NCI-H1694 treated with DMSO at 0.1 percent for 48 hours (cell line): ENCODE results near the gene BTNL3.
A peak's percentile ranks its signal among the peaks of the same experiment; 100 is the strongest.
"Not testable (repeated sequence)": the region's sequence is repeated elsewhere in the genome, so short reads cannot be mapped to it uniquely, and the experiment has no call there.

Source experiments
- DNase-seq: peaks from one replicate; lab custom pipeline; 2025; lab: John Stamatoyannopoulos, UW

BTNL3 gene

GRCh38 chr5:181024245-181025064, 35.8 kb downstream of the BTNL3 start:
- peak; percentile 38 for DNase-seq

GRCh38 chr5:181027452-181028031, 38.9 kb downstream of the BTNL3 start:
- DNase-seq, result no peak

- DNase-seq, result no peak
Observed at GRCh38 chr5:181028032-181028819, 39.6 kb downstream of the BTNL3 start.

- no peak for DNase-seq
Observed at GRCh38 chr5:181031716-181032115, 43.1 kb downstream of the BTNL3 start.

GRCh38 chr5:181035991-181036815, 47.6 kb downstream of the BTNL3 start:
- no peak for DNase-seq

- no peak for DNase-seq
Observed at GRCh38 chr5:181036816-181037364, 48.2 kb downstream of the BTNL3 start.

GRCh38 chr5:181037365-181037861, 48.8 kb downstream of the BTNL3 start:
- no peak for DNase-seq

GRCh38 chr5:181039471-181039870, 50.8 kb downstream of the BTNL3 start:
- no peak for DNase-seq

- DNase-seq, result no peak
Observed at GRCh38 chr5:181039931-181040630, 51.4 kb downstream of the BTNL3 start, which contains the start of gene BTNL9. TSS of gene BTNL9 (plus strand) at chr5:181040266. CDS start at chr5:181045490, 5,224 bp downstream.

- no peak for DNase-seq
Observed at GRCh38 chr5:181040631-181040945, 51.9 kb downstream of the BTNL3 start.

GRCh38 chr5:181041043-181041442, 52.4 kb downstream of the BTNL3 start:
- DNase-seq, result no peak

- DNase-seq, result no peak
Observed at GRCh38 chr5:181042036-181042713, 53.5 kb downstream of the BTNL3 start.

- no peak for DNase-seq
Observed at GRCh38 chr5:181042722-181043121, 54.1 kb downstream of the BTNL3 start.

GRCh38 chr5:181043285-181044092, 54.8 kb downstream of the BTNL3 start:
- DNase-seq, result no peak

- no peak for DNase-seq
Observed at GRCh38 chr5:181044093-181044599, 55.5 kb downstream of the BTNL3 start.

- no peak for DNase-seq
Observed at GRCh38 chr5:181044662-181045305, 56.1 kb downstream of the BTNL3 start.

- DNase-seq, result no peak
Observed at GRCh38 chr5:181045316-181045715, 56.7 kb downstream of the BTNL3 start.

- not testable (repeated sequence) for DNase-seq
Observed at GRCh38 chr5:181045857-181046256, 57.2 kb downstream of the BTNL3 start.

- no peak for DNase-seq
Observed at GRCh38 chr5:181047288-181047687, 58.6 kb downstream of the BTNL3 start.
